Measurements from ENCODE around the gene SF3A1. TPM values are rescaled to one million over a fixed set of nuclear protein-coding genes. Genes with fewer than 3 reads are reported as not detected.

SF3A1 gene
- total and polyA plus RNA-seq, 2 of the 8 experiments (the other 6 are each of a cell fraction or from before 2014, with no cell fraction given), result 27.8 to 285 TPM

DNA sequence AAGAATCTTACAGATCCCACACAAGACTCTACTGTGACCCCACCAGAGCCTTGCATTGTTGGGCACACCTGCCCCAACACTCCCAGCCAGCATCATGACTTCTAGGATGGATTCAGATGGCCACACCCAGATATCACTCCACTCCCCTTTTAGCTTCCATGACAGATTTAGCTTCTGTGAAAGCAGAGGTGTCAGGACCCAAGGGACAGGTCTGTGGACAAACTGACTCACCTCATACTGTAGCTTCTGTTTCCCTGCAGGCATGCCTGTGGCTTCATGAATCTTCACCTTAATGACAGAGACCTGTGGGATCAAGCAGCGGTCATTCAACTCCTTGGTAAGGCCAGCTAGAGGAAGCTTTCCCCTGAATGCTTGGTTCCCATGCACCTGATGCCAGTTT is 21.5 kb downstream of the SF3A1 start:
- no peak overlapping the region for H2BK12ac ChIP-seq (ENCODE audit: low read depth, low read length)
- no peak overlapping the region for H3K23ac ChIP-seq (ENCODE audit: insufficient read length)
- H3K9me3 ChIP-seq (ENCODE audit: insufficient read depth in 2 of 2, low read depth in 1 of 2, low read length in 1 of 2), result no peaks in the 10 kb centered on the region
- H3K4me1 ChIP-seq (replicated peaks in 1 of 4; ENCODE audit: control insufficient read depth in 3 of 4, insufficient read depth in 4 of 4, low read length in 3 of 4), result no peaks in the 10 kb centered on the region
- POLR2A ChIA-PET (ENCODE audit: partially characterized antibody), result interaction anchor here (1.0 to 1.5 kb wide), 2 partner anchors 8 to 50 kb away, joined by 3 to 4 read pairs; partner anchors contain the start of gene TBC1D10A
- peaks cover 42 to 87% (median 74%) of the 10 kb centered on the region in 4 experiments for H3K36me3 ChIP-seq (ENCODE audit: control insufficient read depth in 2 of 4, insufficient read depth in 4 of 4, low read length in 3 of 4)
- no peak overlapping the region for H3K4me3 ChIP-seq (ENCODE audit: extremely low read depth in 1 of 4, insufficient read depth in 2 of 4, low read depth in 3 of 4, low read length in 4 of 4)
- no peak overlapping the region for H3K4me2 ChIP-seq (ENCODE audit: insufficient read depth in 1 of 2, low read depth in 2 of 2, low read length in 2 of 2)
- CTCF ChIA-PET (ENCODE audit: partially characterized antibody), result interaction anchor here (1.6 to 1.7 kb wide), 2 partner anchors 47 to 96 kb away, joined by 6 to 8 read pairs; no protein-coding TSS in a partner anchor
- H3K14ac ChIP-seq (ENCODE audit: insufficient read length), result no peak overlapping the region
- H3K18ac ChIP-seq (ENCODE audit: extremely low read depth, low read length), result no peak overlapping the region
- H2BK20ac ChIP-seq (ENCODE audit: low read length), result no peak overlapping the region
- H4K5ac ChIP-seq (ENCODE audit: insufficient read length, low read depth, low read length), result no peak overlapping the region
- 81% methylated on average over 1 of the region's 1 CpG; no CpG with 5 or more reads in 1 of the 2 experiments for WGBS, 2 experiments (ENCODE audit: extremely low coverage in 1 of 2, insufficient coverage in 1 of 2, insufficient read length in 1 of 2, insufficient replicate concordance in 2 of 2, low coverage in 1 of 2, low lambda C conversion rate in 2 of 2, missing lambda C conversion rate in 1 of 2)
- H3K27me3 ChIP-seq (replicated peaks in 1 of 4; ENCODE audit: control insufficient read depth in 3 of 4, extremely low read depth in 1 of 4, insufficient read depth in 3 of 4, low read length in 3 of 4), result no peaks in the 10 kb centered on the region
- no peak overlapping the region for H3K9ac ChIP-seq (replicated peaks in 1 of 4; ENCODE audit: extremely low read depth in 1 of 4, low read depth in 3 of 4, low read length in 3 of 4)
- TF ChIP-seq RAD21 (IDR thresholded peaks at IDR 0.05 in 1 of 2, conservative IDR thresholded peaks at IDR 0.05 in 1 of 2; ENCODE audit: low read depth in 2 of 2, low read length in 2 of 2), result no peak
- TF ChIP-seq NRF1 (IDR thresholded peaks at IDR 0.05; ENCODE audit: low read depth, low read length), result no peak
- TF ChIP-seq BCL11A (IDR thresholded peaks at IDR 0.05; ENCODE audit: low read depth in 2 of 2, low read length in 2 of 2), result no peak
- TF ChIP-seq RXRA (IDR thresholded peaks at IDR 0.05; ENCODE audit: insufficient read depth, low read depth, low read length), result no peak
- no peak for TF ChIP-seq CEBPB (IDR thresholded peaks at IDR 0.05; ENCODE audit: low read depth, low read length)
- no peak for TF ChIP-seq RBBP5 (IDR thresholded peaks at IDR 0.05; ENCODE audit: borderline replicate concordance, low read depth, low read length)
- no peak for TF ChIP-seq CBX5 (IDR thresholded peaks at IDR 0.05; ENCODE audit: low read depth, low read length)
- no peak for TF ChIP-seq BACH1 (IDR thresholded peaks at IDR 0.05; ENCODE audit: low read length)
- no peak for TF ChIP-seq SIRT6 (IDR thresholded peaks at IDR 0.05; ENCODE audit: low read length)
- TF ChIP-seq, protein P1, sequence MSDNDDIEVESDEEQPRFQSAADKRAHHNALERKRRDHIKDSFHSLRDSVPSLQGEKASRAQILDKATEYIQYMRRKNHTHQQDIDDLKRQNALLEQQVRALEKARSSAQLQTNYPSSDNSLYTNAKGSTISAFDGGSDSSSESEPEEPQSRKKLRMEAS (IDR thresholded peaks at IDR 0.05), result no peak
- TF ChIP-seq RFX5 (IDR thresholded peaks at IDR 0.05; ENCODE audit: borderline replicate concordance, low read depth, low read length), result no peak
- TF ChIP-seq SIX5 (IDR thresholded peaks at IDR 0.05; ENCODE audit: low read depth, low read length), result no peak
- TF ChIP-seq, protein P2, sequence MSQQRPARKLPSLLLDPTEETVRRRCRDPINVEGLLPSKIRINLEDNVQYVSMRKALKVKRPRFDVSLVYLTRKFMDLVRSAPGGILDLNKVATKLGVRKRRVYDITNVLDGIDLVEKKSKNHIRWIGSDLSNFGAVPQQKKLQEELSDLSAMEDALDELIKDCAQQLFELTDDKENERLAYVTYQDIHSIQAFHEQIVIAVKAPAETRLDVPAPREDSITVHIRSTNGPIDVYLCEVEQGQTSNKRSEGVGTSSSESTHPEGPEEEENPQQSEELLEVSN (IDR thresholded peaks at IDR 0.05), result no peak
- TF ChIP-seq KDM1A (IDR thresholded peaks at IDR 0.05; ENCODE audit: borderline replicate concordance, low read length), result no peak
- H4K91ac ChIP-seq (replicated peaks; ENCODE audit: insufficient read length, low read length), result no peak overlapping the region
- H2BK120ac ChIP-seq (replicated peaks; ENCODE audit: low read depth, low read length), result no peak overlapping the region
- peaks cover 0 to 10% of the 10 kb centered on the region in 2 experiments for H4K20me1 ChIP-seq (replicated peaks in 1 of 2; ENCODE audit: control insufficient read depth in 1 of 2, insufficient read depth in 2 of 2, low read length in 2 of 2)
- no peak overlapping the region for H3K27ac ChIP-seq (ENCODE audit: low read depth, low read length)
- DNase-seq (ENCODE audit: low read depth in 1 of 2, low spot score in 2 of 2) (no peak), FAIRE-seq (no peak)
- no peak overlapping the region for H2BK15ac ChIP-seq (ENCODE audit: low read length)
- H3K56ac ChIP-seq (replicated peaks; ENCODE audit: insufficient read length, low read depth, low read length), result no peak overlapping the region
- no peak overlapping the region for H2AFZ ChIP-seq (ENCODE audit: low read length)
- no peaks in the 10 kb centered on the region for H3K23me2 ChIP-seq (ENCODE audit: low read depth, low read length)
- no peaks in the 10 kb centered on the region for H3K79me2 ChIP-seq (ENCODE audit: control insufficient read depth in 1 of 2, insufficient read depth in 2 of 2, low read length in 2 of 2)
- no peak overlapping the region for H2BK5ac ChIP-seq (ENCODE audit: low read depth, low read length)
- no peak overlapping the region for H2AK5ac ChIP-seq (ENCODE audit: low read depth, low read length)
- H3K79me1 ChIP-seq (ENCODE audit: low read depth, low read length), result no peaks in the 10 kb centered on the region; the same call in 1 of the 2 replicates
- H4K8ac ChIP-seq (ENCODE audit: extremely low read depth, insufficient read depth, low read length), result no peak overlapping the region
- H3K4ac ChIP-seq (replicated peaks; ENCODE audit: insufficient read length, low read depth, low read length), result no peak overlapping the region
